CD4-positive, alpha-beta memory T cell (primary cell): Measurements from ENCODE around the gene SF3B1. TPM values are rescaled to one million over a fixed set of nuclear protein-coding genes. Genes with fewer than 3 reads are reported as not detected.

Experiments used
- CTCF ChIA-PET: fragments of 350-600 bp; sonication (Branson Sonifier 250); formaldehyde crosslinking; loops from one replicate; lab custom pipeline; 2021; ENCODE audit warnings: inconsistent platforms; ENCODE audit not compliant: partially characterized antibody; lab: Charles Lee
- POLR2A ChIA-PET: fragments of 350-600 bp; sonication (Branson Sonifier 250); formaldehyde crosslinking; loops from one replicate; lab custom pipeline; 2021; ENCODE audit not compliant: partially characterized antibody; lab: Charles Lee
- DNase-seq, 5 donors: peaks; one replicate each; pipeline versions ENCODE4 v3.0.0 to v3.0.0-alpha.2; 2020 to 2022; ENCODE audit warnings: mixed read lengths in 1 of 5
- H3K27ac ChIP-seq: one replicate; pipeline ENCODE4 v1.7.0; 2013; ENCODE audit warnings: low read depth, low read length
- H3K27me3 ChIP-seq: 2 replicates; pipeline ENCODE4 v1.7.0; 2013; ENCODE audit warnings: mild to moderate bottlenecking, low read length, moderate library complexity; ENCODE audit not compliant: insufficient read depth
- H3K36me3 ChIP-seq: 2 replicates; pipeline ENCODE4 v1.7.0; 2013; ENCODE audit warnings: mild to moderate bottlenecking, low read length, moderate library complexity; ENCODE audit not compliant: insufficient read depth
- H3K4me1 ChIP-seq: 2 replicates; pipeline ENCODE4 v1.7.0; 2013; ENCODE audit warnings: mild to moderate bottlenecking, low read length, moderate library complexity; ENCODE audit not compliant: insufficient read depth
- H3K4me3 ChIP-seq, 2 donors: one replicate each; pipeline ENCODE4 v1.7.0; 2013; ENCODE audit warnings: low read length in 2 of 2, mild to moderate bottlenecking in 1 of 2
- H3K9me3 ChIP-seq, 2 donors: one replicate each; pipeline ENCODE4 v1.7.0; 2013; ENCODE audit warnings: low read length in 2 of 2, control low read depth in 1 of 2; ENCODE audit not compliant: control insufficient read depth in 1 of 2
- H3K27ac Mint-ChIP-seq, 7 donors: one replicate each; pipeline ENCODE4 v1.8.0; 2020 to 2021; ENCODE audit warnings: mixed read lengths in 7 of 7, mild to moderate bottlenecking in 6 of 7, inconsistent platforms in 3 of 7, moderate library complexity in 3 of 7
- H3K27me3 Mint-ChIP-seq, 2 donors: one replicate each; pipeline ENCODE4 v1.8.0; 2020 to 2021; ENCODE audit warnings: mixed read lengths in 2 of 2
- H3K36me3 Mint-ChIP-seq, 2 donors: one replicate each; pipeline ENCODE4 v1.8.0; 2020 to 2021; ENCODE audit warnings: mixed read lengths in 2 of 2, inconsistent platforms in 1 of 2, mild to moderate bottlenecking in 1 of 2
- H3K4me1 Mint-ChIP-seq, 4 donors: one replicate each; pipeline ENCODE4 v1.8.0; 2020 to 2021; ENCODE audit warnings: mixed read lengths in 4 of 4, mild to moderate bottlenecking in 1 of 4
- H3K4me3 Mint-ChIP-seq, 8 donors: one replicate each; pipeline ENCODE4 v1.8.0; 2020 to 2021; ENCODE audit warnings: mixed read lengths in 8 of 8, mild to moderate bottlenecking in 7 of 8, moderate library complexity in 6 of 8, inconsistent platforms in 3 of 8
- H3K9me3 Mint-ChIP-seq, 8 donors: one replicate each; pipeline ENCODE4 v1.8.0; 2020 to 2021; ENCODE audit warnings: mixed read lengths in 8 of 8, mild to moderate bottlenecking in 5 of 8, inconsistent platforms in 3 of 8, moderate library complexity in 1 of 8
- intact Hi-C: fragments of 100-400 bp; cut with micrococcal nuclease; formaldehyde crosslinking; loops from one replicate; pipeline ENCODE4 v1.15.1; 2023
- polyA plus RNA-seq, 2 donors: library from polyadenylated mRNA; unstranded; fragments of 300-500 nt; fragmentation: Illumina TruSeq; gene quantifications; one replicate each; pipeline ENCODE4 v1.2.3, GENCODE V29; 2021
- total RNA-seq, 2 experiments: library from RNA; stranded (reverse); gene quantifications; one replicate each; pipeline ENCODE4 v1.2.3, GENCODE V29; 2021

The SF3B1 gene
- total and polyA plus RNA-seq, 4 experiments from 2014 or later: 103 to 604 (median 378) TPM

DNA sequence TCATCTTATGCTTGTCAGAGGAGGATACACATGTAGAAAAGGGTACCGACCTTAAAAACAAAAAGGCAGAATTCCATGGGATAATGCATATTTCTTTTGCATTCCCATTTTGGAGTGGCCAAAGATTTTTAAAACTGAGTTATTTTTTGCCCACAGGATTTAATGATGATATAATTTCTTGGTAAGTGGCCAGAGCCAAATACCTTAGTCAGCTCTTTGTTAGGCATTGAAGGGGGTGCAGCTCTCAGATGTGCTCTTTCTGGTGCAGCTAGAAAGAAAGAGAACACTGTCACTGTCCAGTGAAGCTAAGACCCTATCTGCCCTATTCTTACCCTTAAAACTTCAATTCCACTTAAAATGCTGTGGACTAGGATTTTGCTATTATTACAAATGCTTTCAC, 29.3 kb upstream of the SF3B1 start:
- Histone ChIP-seq H3K4me1 (no peaks in the 10 kb centered on the region), H3K9me3 (no peaks in the 10 kb centered on the region), H3K27me3 (no peaks in the 10 kb centered on the region), H3K4me3 (no peak overlapping the region), H3K27ac (no peak overlapping the region), H3K36me3 (peaks cover 51% of the 10 kb centered on the region)
- Mint-ChIP-seq H3K4me3 (no peak overlapping the region), H3K36me3 (peaks cover 31 to 52% of the 10 kb centered on the region in 2 donors), H3K9me3 (no peaks in the 10 kb centered on the region), H3K27ac (peak overlapping the region in 1 of 7 donors; percentile 62), H3K4me1 (peaks cover 9 to 18% (median 16%) of the 10 kb centered on the region in 4 donors), H3K27me3 (no peaks in the 10 kb centered on the region)
- intact Hi-C loops: no loop called here
- POLR2A ChIA-PET: interaction anchor here (0.6 to 1.1 kb wide), 2 partner anchors 12 to 390 kb away, joined by 3 to 4 read pairs; no protein-coding TSS in a partner anchor
- CTCF ChIA-PET: interaction anchor here (0.6 kb wide), 1 partner anchor 47 kb away, joined by 4 read pairs; no protein-coding TSS in a partner anchor
- DNase-seq: no peak

DNA sequence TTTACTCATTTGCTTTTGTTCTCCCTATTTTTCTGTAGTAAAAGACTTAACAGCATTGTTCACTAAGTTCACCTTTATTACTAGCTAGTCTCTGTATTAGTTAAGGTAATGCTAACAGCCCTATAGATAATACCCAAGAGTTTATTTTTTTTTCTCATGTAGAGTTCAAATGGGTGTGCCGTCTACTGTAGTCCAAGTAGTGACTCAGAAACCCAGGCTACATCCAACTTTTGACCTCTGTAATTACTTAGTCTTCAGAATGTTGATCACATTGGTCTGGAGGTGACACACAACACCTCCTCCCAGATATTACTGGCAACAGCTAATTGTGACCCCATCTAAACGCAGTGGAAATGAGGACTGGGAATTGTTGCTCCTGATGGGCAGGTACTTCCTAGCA, 26.2 kb upstream of the SF3B1 start:
- CTCF ChIA-PET: no interaction called here
- H3K4me3 ChIP-seq: no peak overlapping the region

DNA sequence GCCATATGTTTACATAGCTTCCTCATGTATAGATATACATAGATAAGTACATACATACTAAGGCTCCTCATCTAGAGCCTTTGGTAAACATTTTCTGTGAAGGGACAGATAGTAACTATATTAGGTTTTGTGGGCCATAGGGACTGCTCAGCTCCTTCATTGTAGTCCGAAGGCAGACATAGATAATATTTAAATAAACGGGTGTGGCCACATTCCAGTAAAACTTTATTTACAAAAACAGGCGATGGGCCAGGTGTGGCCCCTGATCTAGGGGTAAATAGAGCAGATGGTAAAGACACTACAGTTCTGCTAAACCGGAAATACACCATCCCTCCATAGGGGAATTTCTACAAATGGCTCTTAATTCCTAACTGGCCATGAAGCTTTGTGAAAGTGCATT, 25.8 kb upstream of the SF3B1 start:
- Histone ChIP-seq H3K27ac (no peak overlapping the region), H3K36me3 (peaks cover 35% of the 10 kb centered on the region), H3K4me1 (peaks cover 19% of the 10 kb centered on the region), H3K9me3 (no peaks in the 10 kb centered on the region), H3K4me3 (no peak overlapping the region), H3K27me3 (no peaks in the 10 kb centered on the region)
- CTCF ChIA-PET: no interaction called here
- POLR2A ChIA-PET: interaction anchor here (1.5 kb wide), 1 partner anchor 26 kb away, joined by 4 read pairs; the partner anchor contains the start of gene SF3B1
- Mint-ChIP-seq H3K4me3 (no peak overlapping the region), H3K4me1 (peaks cover 19 to 42% (median 30%) of the 10 kb centered on the region in 4 donors), H3K27me3 (no peaks in the 10 kb centered on the region), H3K36me3 (peaks cover 22 to 50% of the 10 kb centered on the region in 2 donors), H3K27ac (no peak overlapping the region), H3K9me3 (no peaks in the 10 kb centered on the region)
- no peak for DNase-seq
- intact Hi-C loops: no loop called here

More for the DNA sequence above, 26.2 kb upstream of the SF3B1 start:
- Mint-ChIP-seq H3K27ac (peak overlapping the region in 2 of 7 donors; percentile 35 to 47), H3K36me3 (peaks cover 25 to 50% of the 10 kb centered on the region in 2 donors), H3K9me3 (no peaks in the 10 kb centered on the region), H3K27me3 (no peaks in the 10 kb centered on the region), H3K4me3 (no peak overlapping the region), H3K4me1 (peaks cover 18 to 41% (median 28%) of the 10 kb centered on the region in 4 donors)
- DNase-seq: no peak
- H3K36me3 ChIP-seq: peaks cover 38% of the 10 kb centered on the region
- H3K27ac ChIP-seq: no peak overlapping the region
- no peaks in the 10 kb centered on the region for H3K27me3 ChIP-seq
- peaks cover 19% of the 10 kb centered on the region for H3K4me1 ChIP-seq
- H3K9me3 ChIP-seq: no peaks in the 10 kb centered on the region
- intact Hi-C loops: no loop called here
- POLR2A ChIA-PET: no interaction called here

DNA sequence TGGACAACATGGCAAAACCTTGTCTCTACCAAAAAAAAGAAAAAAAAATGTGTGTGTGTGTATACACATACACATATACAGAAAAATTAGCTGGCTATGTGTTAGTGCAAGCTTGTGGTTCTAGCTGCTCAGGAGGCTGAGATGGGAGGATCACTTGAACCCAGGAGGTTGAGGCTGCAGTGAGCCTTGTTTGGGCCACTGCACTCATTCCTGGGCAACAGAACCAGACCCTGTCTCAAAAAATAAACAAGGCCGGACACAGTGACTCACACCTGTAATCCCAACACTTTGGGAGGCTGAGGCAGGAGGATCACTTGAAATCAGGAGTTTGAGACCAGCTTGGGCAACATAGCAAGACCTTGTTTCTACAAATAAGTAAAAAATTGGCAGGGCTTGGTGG, 20.6 kb upstream of the SF3B1 start:
- peaks cover 42% of the 10 kb centered on the region for H3K4me1 ChIP-seq
- H3K4me3 ChIP-seq: no peak overlapping the region
- peaks cover 12% of the 10 kb centered on the region for H3K36me3 ChIP-seq
- DNase-seq: no peak
- Mint-ChIP-seq H3K36me3 (peaks cover 8 to 38% of the 10 kb centered on the region in 2 donors), H3K9me3 (no peaks in the 10 kb centered on the region), H3K27ac (peak overlapping the region in 5 of 7 donors; percentile 29 to 99 (median 52)), H3K4me1 (peaks cover 36 to 72% (median 54%) of the 10 kb centered on the region in 4 donors), H3K4me3 (peak overlapping the region; percentile 13 to 68 (median 48)), H3K27me3 (peaks cover 2 to 3% of the 10 kb centered on the region in 2 donors)
- H3K9me3 ChIP-seq: no peaks in the 10 kb centered on the region
- intact Hi-C loops: no loop called here
- H3K27me3 ChIP-seq: no peaks in the 10 kb centered on the region
- CTCF ChIA-PET: no interaction called here
- POLR2A ChIA-PET: interaction anchor here (5.7 to 6.3 kb wide), 2 partner anchors 20 to 45 kb away, joined by 102 to 187 read pairs; partner anchors contain the start of genes HSPD1, HSPE1 and SF3B1
- no peak overlapping the region for H3K27ac ChIP-seq

DNA sequence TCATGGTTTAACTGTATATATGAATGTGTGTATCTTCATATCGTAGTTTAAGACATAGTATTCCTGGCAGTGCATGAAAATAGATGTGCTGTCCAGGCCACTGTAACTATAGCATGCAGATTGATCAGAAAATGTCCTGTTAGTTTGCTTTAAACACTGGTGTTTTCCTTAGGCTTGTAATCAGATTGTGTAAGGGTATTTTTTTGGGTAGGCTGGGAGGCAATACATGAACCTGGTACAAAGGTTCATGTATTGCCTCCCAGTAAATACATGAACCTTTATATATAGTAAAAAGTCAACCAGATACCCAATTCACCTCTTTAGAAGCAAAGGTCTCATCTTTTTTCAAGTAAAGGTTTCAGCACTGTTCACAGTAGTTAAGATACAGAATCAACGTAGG, 20.1 kb upstream of the SF3B1 start:
- Histone ChIP-seq H3K9me3 (no peaks in the 10 kb centered on the region), H3K4me3 (peak overlapping the region in 1 of 2 donors; percentile 87), H3K36me3 (peaks cover 10% of the 10 kb centered on the region), H3K27ac (peak overlapping the region; percentile 99), H3K27me3 (no peaks in the 10 kb centered on the region), H3K4me1 (peaks cover 42% of the 10 kb centered on the region)
- CTCF ChIA-PET: no interaction called here
- Mint-ChIP-seq H3K36me3 (peaks cover 6 to 36% of the 10 kb centered on the region in 2 donors), H3K27me3 (peaks cover 2 to 3% of the 10 kb centered on the region in 2 donors), H3K27ac (peak overlapping the region in 6 of 7 donors; percentile 52 to 100 (median 100)), H3K4me1 (peaks cover 36 to 71% (median 54%) of the 10 kb centered on the region in 4 donors), H3K4me3 (peak overlapping the region; percentile 96 to 100 (median 99)), H3K9me3 (no peaks in the 10 kb centered on the region)
- POLR2A ChIA-PET: interaction anchor here (5.7 to 6.3 kb wide), 2 partner anchors 20 to 45 kb away, joined by 102 to 187 read pairs; partner anchors contain the start of genes HSPD1, HSPE1 and SF3B1
- intact Hi-C loops: loop anchor here (5.0 kb wide), 2 partner anchors 258 to 1798 kb away; partner anchors contain the start of gene SLC39A10
- DNase-seq: no peak

DNA sequence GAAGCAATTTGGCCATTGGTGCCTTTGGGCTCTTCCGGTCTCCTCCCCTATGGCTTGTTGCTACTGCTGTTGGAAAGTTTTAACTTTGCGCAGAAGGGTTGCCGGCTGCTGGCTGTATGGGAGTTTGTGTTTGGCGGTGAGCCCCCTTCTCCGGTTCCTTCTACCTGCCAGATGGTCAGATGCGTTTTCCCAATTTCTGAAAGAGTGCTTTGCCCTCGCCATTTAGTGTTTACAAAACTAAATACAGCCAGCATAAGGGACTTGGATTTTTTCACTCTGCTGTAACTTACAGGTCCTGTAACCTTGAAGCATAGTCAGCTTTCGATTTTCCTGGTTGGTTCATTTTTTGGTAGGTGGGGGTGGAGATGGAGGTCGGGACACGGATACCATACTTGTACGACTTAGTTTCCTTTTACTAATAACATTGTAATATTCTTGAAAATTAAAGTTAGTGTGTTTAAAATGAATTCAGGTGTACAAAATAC, 19.1 kb upstream of the SF3B1 start:
- H3K27me3 ChIP-seq: no peaks in the 10 kb centered on the region
- Mint-ChIP-seq H3K4me3 (peak overlapping the region; percentile 96 to 100 (median 99)), H3K9me3 (no peaks in the 10 kb centered on the region), H3K27ac (peak overlapping the region; percentile 99 to 100 (median 100)), H3K36me3 (peaks cover 3 to 28% of the 10 kb centered on the region in 2 donors), H3K4me1 (peaks cover 28 to 66% (median 46%) of the 10 kb centered on the region in 4 donors), H3K27me3 (peaks cover 2 to 3% of the 10 kb centered on the region in 2 donors)
- H3K4me3 ChIP-seq: peak overlapping the region; percentile 83 to 87
- H3K9me3 ChIP-seq: no peaks in the 10 kb centered on the region
- H3K4me1 ChIP-seq: peaks cover 41% of the 10 kb centered on the region
- H3K36me3 ChIP-seq: no peaks in the 10 kb centered on the region
- ChIA-PET POLR2A (interaction anchor here (0.9 to 6.3 kb wide), 7 partner anchors 19 to 251 kb away, joined by 3 to 187 read pairs (median 16); partner anchors contain the start of genes HSPD1, HSPE1, MARS2 and MOB4), CTCF (interaction anchor here (1.3 to 2.9 kb wide), 2 partner anchors 16 to 19 kb away, joined by 11 to 22 read pairs; partner anchors contain the start of gene SF3B1)
- peak overlapping the region; percentile 99 for H3K27ac ChIP-seq
- intact Hi-C loops: loop anchor here (1.0 to 5.0 kb wide), 8 partner anchors 19 to 1797 kb away; partner anchors contain the start of genes ANKRD44, HSPE1, MARS2 and SF3B1
- DNase-seq: no peak
